GM18520 (cell line): ENCODE data around the gene DCAF12L1.

Source experiments
- ATAC-seq: cut with Tn5 transposase; IDR thresholded peaks from one replicate; pipeline ENCODE4 v1.9.1; 2021; ENCODE audit not compliant: unreplicated experiment

DCAF12L1 gene

DNA sequence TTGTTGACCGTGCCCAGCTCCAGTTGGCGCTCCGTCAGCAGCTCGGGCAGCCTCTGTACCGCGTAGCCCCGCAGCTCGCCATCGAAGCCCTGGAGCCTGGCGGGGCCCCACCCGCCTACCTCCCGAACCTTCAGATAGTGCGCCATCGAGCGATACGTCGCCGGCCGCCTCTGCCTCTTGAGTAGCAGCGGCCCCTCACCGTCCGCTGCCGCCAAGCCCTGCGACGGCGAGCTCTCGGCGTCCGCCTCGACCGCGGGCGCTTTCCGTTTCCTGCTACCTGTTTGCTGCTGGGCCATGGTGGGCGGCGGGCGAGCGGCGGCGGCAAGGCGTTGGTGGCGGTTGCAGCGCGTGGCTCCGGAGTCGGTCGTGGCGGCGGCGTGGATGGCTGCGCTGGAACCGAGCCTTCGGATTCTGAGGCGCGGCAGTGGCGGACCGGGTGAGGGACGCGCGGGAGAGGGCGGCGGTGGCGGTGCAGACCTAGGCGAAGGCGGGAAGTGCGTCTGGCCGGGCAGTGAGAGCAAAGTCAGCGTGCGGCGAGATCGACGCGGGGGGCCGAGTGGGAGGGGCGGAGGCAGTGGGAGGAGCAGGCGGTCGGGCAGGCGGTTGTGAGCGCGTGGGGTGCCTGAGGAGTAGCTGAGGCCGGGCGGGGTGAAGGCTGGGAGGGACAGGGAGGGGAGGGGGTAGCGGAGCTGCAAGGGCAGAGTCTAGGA is at the start of gene DCAF12L1:
DCAF12L1 (minus strand) TSS at position 502 of the 710 bp plus-strand sequence; CDS start at position 296, 206 bp downstream.
- ATAC-seq: no peak

DNA sequence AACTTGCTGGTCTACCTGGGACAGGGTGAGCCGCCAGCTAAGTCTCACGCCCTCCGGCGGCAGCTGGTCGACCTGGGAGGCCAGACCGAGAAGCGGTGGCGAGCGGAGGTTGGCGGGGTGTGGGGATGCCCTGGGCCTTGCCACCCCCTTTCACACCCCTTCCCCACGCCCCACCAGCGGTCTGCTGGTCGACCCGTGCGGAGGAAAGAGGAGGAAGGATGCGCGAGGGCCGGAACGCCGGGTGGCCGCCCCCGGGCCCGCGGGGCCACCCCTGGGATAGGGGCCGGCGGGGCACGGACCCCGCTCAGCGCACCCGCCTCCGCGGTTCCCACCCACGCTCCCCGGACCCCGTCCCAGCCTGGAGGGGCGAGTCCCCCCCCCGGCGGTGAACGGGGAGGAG is 28.3 kb upstream of the DCAF12L1 start:
- no peak for ATAC-seq

DNA sequence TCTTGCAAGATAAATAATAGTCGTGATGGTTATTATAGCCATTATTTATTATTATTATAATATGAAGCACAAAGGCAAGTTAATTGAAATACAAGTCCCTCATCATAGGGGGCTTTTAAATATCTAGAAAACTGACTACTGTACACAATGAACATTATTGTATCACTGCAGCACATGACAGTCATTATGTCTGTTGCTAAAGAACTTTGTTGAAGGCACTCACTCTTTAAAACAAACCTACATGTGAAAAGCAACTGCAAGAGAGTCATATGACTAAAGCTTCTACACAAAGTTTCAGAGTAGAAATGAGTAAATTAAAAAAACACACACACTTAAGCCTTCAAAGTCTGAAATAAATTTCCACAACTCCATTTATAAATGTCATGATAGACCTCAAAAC is 23.3 kb upstream of the DCAF12L1 start:
- no peak for ATAC-seq

DNA sequence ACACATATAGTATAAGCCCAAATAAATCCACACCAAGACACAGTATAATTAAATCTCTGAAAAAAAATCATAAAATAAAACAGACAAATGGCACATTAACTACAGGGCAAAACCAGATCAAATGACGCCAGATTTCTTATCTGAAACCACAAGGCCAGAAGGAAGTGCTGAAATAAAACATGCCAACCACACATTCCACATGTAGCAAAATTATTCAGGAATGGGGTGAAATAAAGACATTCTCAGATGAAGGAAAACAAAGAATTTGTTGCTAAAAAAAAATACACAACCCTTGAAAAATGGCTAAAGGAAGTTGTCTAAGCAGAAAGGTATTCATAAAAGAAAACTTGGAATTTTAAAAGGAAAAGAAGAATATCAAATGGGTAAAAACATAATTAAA is 4.5 kb upstream of the DCAF12L1 start:
- no peak for ATAC-seq

DNA sequence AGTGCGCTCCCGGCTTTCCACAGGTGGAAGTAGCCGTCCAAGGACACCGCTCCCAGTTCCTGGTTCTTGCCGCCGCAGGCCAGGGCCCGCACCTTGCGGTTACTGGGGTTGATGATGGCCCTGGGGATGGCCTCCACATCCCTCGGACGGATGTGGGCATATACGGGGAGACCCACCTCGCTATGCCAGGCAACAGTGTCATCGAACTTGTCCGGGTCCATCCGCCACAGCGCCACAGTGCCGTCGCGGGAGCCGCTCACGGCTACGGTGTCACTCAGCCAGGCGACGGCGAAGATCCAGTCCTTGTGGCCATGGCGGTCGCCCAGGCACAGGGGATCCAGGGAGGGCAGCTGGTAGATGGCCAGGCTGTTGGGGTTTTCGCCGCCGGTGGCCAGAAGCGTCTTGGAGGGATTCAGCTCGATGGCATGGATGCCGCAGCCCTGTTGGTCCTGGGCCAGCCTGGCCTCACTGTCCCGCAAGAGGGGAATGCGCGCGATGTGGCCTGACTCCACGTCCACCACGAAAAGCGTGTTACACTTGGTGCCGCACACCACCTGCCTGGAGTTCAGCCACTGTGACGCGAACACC is 795 bp downstream of the DCAF12L1 start:
- no peak for ATAC-seq

DNA sequence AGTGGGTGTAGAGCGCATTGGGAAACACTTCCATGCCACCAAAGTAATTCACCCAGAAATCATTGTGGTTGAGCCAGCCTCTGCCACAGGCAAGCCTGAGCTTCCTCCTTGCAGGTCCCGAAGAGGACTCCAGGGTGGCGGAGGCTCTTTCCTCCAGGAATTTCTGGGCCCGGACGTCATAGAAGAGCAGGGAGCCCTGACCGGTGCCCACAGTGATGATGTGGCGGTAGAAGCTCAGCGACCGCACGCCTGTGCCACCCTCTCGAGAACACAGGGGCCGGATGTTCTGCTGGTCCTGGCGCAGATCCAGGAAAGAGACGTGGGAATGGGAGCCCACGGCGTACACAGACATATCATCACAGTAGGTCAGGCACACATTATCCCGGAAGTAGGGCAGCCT is 1.3 kb downstream of the DCAF12L1 start:
- ATAC-seq: no peak

DNA sequence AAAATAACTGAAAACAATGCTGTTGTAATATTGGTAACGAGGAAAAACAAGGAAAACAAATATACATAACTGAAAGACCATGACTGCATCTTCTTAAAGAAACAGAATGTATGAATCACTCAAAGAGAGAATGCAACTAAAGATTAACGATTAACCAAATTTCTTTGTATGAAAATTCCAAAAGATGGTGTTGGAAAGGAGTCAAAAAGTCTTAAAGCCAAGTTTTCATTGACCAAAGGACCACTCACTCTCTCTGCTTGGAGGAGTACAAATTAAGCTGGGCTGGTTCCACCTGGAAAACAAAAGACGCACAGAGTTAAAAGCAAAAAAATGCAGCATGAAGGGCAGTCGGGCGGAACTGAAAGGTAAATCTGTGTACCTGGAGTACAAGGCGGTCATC is 1.8 kb downstream of the DCAF12L1 start:
- no peak for ATAC-seq

DNA sequence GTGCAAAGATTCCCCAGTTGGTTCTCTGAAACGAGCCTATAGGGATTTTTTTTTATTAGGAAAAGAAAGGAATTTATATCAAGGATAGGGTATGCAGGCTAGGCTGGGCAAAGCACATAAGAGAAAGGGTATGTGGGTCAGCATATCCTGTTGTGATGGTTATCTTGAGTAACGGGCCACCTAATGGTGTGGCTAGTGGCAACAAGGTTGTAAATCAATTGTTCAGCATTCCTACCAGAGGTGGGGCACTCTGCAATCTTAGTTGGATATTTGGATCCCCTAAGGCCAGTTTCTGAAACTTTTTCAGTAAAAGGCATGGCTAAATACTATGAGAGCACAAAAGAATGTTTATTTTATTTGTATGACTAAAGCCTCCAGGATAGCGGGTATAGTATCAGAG is 42.7 kb downstream of the DCAF12L1 start:
- ATAC-seq: no peak
